ENCODE data around the gene NF1.
"Not testable (repeated sequence)": the region's sequence is repeated elsewhere in the genome, so short reads cannot be mapped to it uniquely, and the experiment has no call there.

NF1 gene

DNA sequence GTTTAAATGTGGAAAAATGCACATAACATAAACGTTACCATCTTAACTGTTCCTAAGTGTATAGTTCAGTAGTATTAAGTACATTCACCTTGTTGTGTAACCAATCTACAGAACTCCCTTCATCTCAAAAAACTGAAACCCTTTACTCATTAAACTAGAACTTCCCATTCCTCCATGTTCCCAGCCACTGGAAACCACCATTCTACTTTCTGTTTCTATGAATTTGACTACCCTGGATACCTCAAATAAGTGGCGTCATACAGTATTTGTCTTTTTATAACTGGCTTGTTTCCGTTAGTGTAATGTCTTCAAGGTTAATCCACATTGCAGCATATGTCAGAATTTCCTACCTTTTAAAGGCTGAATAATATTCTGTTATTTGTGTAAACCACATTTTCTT, 38.2 kb downstream of the NF1 start:
- DNase-seq (ENCODE audit: low read depth in 3 of 3): no peak

DNA sequence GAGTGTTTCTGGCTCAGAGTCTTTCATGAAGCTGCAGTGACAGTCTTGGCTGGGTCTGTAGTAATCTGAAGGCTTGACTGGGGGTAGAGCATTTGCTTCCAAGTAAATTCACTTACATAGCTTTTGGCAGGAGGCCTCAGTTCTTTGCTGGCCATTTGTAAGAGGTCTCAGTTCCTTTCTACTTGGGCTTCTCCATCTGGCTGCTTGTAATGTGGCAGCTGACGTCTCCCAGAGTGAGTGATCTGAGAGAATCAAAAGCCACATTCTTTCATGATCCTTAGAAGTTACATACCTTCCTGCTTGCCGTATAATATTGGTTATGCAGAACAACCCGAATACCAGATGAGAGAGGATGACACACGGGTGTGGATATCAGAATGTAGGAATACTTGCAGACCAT, 39.8 kb downstream of the NF1 start:
- DNase-seq (ENCODE audit: low read depth in 3 of 3): no peak

GRCh38 chr17:31136319-31136718, 41.5 kb downstream of the NF1 start:
- DNase-seq (ENCODE audit: low read depth in 3 of 3): no peak

GRCh38 chr17:31140111-31140510, 45.3 kb downstream of the NF1 start:
- no peak for DNase-seq (ENCODE audit: low read depth in 3 of 3)

DNA sequence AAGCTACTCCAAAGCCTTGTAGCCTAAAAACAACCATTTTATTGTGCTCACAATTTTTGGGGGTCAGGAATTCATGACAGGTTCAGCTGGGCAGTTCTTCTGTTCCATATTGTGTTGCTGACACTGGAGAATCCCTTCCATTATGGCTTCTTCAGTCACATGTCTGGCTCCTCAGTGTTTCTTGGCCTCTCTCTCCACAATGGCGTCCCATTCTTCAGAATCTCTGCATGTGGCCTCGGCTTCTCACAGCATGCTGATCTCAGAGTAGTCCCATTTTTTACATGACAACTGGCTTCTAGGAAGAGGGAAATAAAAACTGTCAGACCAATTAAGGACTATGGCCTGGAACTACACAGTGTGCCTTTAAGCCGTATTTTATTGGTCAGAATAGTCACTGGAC, 49.7 kb downstream of the NF1 start:
- DNase-seq (ENCODE audit: low read depth in 3 of 3): no peak

GRCh38 chr17:31144836-31145235, 50.1 kb downstream of the NF1 start:
- DNase-seq (ENCODE audit: low read depth in 3 of 3): no peak

DNA sequence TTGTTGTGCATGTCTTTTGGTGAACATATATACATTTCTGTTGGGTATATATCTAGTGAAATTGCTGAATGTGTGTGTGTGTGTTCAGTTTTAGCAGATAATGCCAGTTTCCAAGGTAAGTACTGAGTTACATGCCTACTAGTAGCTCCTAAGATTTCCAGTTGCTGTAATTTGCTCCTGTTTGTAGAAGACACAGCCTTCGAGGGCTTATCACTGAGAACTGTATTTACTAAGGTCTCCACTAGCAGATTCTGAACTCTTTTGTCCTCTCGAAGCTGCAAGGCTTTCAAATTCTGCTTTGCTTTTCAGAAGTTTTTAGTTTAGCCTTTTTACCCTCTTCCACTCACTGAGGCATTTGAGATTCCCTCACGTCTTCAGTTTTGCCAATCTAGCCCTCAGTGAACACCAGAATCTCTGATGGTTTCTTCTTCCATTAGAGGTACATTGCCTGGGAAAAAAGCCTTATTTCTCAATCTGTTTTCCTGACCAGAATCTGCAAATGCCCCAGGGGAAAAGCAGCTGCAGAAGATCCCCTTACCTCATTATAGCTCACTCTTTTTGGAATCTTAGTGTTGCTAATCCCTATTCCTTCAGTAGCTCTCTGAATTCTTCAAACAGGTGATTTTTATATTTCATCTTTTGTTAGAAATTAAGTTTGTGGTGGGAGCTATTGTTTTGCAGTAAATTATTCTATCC, 52.9 kb downstream of the NF1 start:
- no peak for DNase-seq (ENCODE audit: low read depth in 3 of 3)

DNA sequence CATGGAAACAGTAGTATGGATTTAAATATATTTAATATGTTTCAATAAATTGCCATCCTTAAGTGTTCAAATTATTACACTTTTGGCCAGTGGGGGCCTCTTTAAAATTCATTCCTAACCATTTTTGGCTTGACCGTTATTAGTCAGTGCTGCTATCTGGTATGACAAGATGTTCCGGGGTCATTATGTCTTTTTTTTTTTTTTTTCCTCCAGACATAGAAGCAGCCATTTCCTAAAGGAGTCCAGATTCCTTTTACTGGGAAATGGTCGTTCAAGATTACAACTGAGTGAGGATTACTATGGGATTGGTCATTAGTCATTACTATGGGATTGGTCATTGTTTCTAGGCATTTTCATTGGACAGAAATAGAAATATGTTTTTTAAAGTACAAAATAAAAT, 53.4 kb downstream of the NF1 start:
- DNase-seq (ENCODE audit: low read depth in 3 of 3): no peak

- DNase-seq (ENCODE audit: low read depth in 3 of 3): no peak
These were observed 57.5 kb downstream of the NF1 start for GRCh38 chr17:31152271-31152670.

- no peak for DNase-seq (ENCODE audit: low read depth in 3 of 3)
These were observed 60.5 kb downstream of the NF1 start for GRCh38 chr17:31155208-31155810.

DNA sequence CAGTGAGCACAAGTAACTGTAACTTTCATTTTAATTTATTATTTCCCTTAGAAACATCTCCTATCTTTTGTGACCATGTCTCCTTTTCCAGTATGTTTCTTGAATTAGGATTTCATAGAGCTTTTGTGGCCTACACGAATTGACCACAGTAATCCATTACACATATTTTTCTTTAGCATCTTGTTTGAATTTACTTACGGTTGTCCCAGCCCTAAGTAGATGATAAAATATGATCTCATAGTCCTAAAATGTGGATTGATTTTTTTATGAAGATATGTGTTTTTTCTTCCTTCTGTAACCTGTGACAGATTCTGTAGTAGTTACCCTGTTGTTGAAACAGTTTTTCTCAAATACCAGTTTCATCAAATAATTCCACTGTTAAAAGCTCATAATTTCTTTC, 61.5 kb downstream of the NF1 start:
- no peak for DNase-seq (ENCODE audit: low read depth in 3 of 3)

- not testable (repeated sequence) for DNase-seq (ENCODE audit: low read depth in 3 of 3)
These were observed 62.1 kb downstream of the NF1 start for GRCh38 chr17:31156864-31157263.

DNA sequence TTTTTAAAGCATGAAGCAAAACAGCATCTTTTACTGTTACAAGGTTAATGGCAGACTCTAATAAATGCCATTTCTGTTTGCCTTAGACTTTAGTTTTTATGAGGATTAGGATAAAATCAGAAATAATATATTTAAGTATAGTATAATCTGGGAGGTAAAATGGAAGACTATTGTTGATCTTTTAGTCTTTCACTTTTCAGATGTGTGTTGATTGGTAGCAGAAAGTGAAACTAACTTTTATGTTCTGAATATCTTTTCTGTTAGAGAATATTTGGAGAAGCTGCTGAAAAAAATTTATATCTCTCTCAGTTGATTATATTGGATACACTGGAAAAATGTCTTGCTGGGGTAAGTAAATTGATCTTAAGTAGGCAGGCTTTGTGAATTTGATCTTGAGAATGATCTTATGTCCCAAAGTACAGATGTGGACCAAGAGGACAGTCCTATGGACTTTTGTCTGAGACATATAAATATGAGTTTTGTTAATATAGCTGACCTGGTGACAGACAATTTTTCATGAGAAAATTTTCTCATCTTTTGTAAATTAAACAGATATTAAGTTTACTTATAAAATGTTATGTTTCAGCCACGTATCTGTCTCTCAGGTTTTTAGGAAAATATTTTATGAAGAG, 64.1 kb downstream of the NF1 start:
- DNase-seq (ENCODE audit: low read depth in 3 of 3): no peak

DNA sequence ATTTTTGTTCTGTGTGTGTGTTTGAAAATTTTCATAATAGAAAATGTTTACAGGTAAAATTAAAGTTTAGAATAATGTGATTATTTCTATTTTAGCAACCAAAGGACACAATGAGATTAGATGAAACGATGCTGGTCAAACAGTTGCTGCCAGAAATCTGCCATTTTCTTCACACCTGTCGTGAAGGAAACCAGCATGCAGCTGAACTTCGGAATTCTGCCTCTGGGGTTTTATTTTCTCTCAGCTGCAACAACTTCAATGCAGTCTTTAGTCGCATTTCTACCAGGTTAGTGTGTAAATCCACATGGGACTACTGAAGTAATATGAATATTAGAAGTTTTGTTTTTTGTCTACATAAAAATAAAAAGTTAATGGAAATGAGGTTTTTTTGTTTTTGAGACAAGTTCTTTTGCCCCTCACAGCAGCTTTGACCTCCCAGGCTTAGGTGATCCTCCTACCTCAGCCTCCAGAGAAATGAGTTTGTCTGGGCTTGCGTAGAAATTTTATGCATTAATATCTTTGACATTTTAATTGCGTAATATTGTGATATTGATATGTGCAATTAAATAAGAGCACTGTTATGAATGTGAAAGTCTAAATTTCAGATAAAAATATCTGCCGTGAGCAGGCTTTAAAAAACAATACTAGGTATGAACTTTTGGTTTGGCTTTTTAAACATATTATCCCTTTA, 68.5 kb downstream of the NF1 start:
- no peak for DNase-seq (ENCODE audit: low read depth in 3 of 3)

DNA sequence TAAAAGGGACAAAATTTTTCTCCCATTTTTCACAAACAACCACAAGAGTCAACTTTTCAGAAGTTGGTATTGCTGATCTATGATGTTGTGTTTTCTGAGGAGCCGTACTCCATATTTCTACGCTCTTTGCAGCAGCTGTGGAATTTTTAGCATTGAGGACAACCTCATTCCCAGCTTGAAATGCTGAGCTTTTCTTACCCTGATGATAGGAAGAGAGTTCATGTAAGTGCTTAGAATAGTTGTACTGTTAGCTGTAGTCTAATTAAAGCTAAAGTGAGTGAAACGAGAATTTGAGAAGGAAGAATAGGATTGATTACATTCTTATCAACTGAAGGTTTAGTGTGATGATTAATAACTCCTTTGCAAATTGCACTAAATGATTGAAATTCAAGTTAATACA, 72.3 kb downstream of the NF1 start:
- DNase-seq (ENCODE audit: low read depth in 3 of 3): no peak

GRCh38 chr17:31171701-31172100, 76.9 kb downstream of the NF1 start:
- no peak for DNase-seq (ENCODE audit: low read depth in 3 of 3)

GRCh38 chr17:31172388-31172787, 77.6 kb downstream of the NF1 start:
- no peak for DNase-seq (ENCODE audit: low read depth in 3 of 3)

GRCh38 chr17:31174215-31174614, 79.4 kb downstream of the NF1 start:
- DNase-seq (ENCODE audit: low read depth in 3 of 3): no peak

GRCh38 chr17:31175237-31175636, 80.5 kb downstream of the NF1 start:
- DNase-seq (ENCODE audit: low read depth in 3 of 3): no peak

DNA sequence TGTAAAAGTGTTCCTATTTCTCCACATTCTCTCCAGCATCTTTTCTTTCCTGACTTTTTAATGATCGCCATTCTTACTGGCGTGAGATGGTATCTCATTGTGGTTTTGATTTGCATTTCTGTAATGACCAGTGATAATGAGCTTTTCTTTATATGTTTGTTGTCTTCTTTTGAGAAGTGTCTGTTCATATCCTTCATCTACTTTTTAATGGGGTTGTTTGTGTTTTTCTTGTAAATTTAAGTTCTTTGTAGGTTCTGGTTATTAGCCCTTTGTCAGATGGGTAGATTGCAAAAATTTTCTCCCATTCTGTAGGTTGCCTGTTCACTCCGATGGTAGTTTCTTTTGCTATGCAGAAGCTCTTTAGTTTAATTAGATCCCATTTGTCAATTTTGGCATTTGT, 81.4 kb downstream of the NF1 start:
- not testable (repeated sequence) for DNase-seq (ENCODE audit: low read depth in 3 of 3)

- DNase-seq (ENCODE audit: low read depth in 3 of 3): not testable (repeated sequence)
These were observed 84.2 kb downstream of the NF1 start for GRCh38 chr17:31178951-31179350.

GRCh38 chr17:31195305-31195704, 100.5 kb downstream of the NF1 start:
- no peak for DNase-seq (ENCODE audit: low read depth in 3 of 3)

GRCh38 chr17:31198026-31198425, 103.2 kb downstream of the NF1 start:
- no peak for DNase-seq (ENCODE audit: low read depth in 3 of 3)
